ENCODE data around the gene SP6. TPM values are rescaled to one million over a fixed set of nuclear protein-coding genes. Genes with fewer than 3 reads are reported as not detected.

Gene SP6
- polyA plus RNA-seq, 1 experiment = 0.05 TPM

GRCh38 chr17:47840001-47840741 lies 10.8 kb downstream of the SP6 start:
- CTCF ChIA-PET = interaction anchor here (0.6 to 20.0 kb wide), 20 partner anchors 9 to 257 kb away, joined by 3 to 875 read pairs (median 4); partner anchors contain the start of genes LRRC46, MRPL10, PRR15L and SP2
- DNase-seq (ENCODE audit: low read depth) = no peak
- POLR2A ChIA-PET = no interaction called here
- peaks cover 5% of the 10 kb centered on the region for H3K36me3 ChIP-seq (ENCODE audit: control insufficient read depth, insufficient read depth, low read length)
- TF ChIP-seq CTCF (IDR thresholded peaks at IDR 0.05; ENCODE audit: insufficient read depth, low read depth, low read length) = no peak
- peak overlapping the region; percentile 63 for H3K4me3 ChIP-seq (ENCODE audit: low read depth, low read length)
- H3K27me3 ChIP-seq (ENCODE audit: control insufficient read depth, insufficient read depth, low read length) = no peaks in the 10 kb centered on the region

- Histone ChIP-seq H3K36me3 (ENCODE audit: control insufficient read depth, insufficient read depth, low read length) (peaks cover 5% of the 10 kb centered on the region), H3K27me3 (ENCODE audit: control insufficient read depth, insufficient read depth, low read length) (no peaks in the 10 kb centered on the region), H3K4me3 (ENCODE audit: low read depth, low read length) (no peak overlapping the region)
- CTCF ChIA-PET = interaction anchor here (0.8 to 20.0 kb wide), 3 partner anchors 48 to 132 kb away, joined by 3 to 875 read pairs (median 4); partner anchors contain the start of genes CDK5RAP3 and SP2
- DNase-seq (ENCODE audit: low read depth) = no peak
- TF ChIP-seq CTCF (IDR thresholded peaks at IDR 0.05; ENCODE audit: insufficient read depth, low read depth, low read length) = no peak
- POLR2A ChIA-PET = no interaction called here
Observed at GRCh38 chr17:47839071-47839470, 11.9 kb downstream of the SP6 start.

DNA sequence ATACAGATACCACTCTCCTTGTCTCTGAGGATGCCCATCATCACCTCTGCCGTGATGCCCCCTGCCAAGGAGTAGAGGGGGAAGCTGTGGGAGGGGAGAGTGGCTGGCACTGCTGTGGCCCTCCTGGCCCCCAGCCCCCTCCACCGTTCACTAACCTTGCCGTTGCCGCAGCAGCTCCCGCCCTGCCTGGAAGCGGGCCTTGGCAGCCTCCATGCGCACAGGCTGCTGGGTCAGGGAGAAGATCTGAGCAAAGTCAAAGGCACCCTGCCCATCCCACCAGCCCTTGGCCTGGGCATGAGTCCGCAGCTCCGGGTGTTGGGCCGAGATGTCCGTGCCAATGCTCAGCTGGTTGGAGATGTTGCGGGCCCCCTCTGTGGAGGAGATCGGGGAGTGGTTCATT lies 12.3 kb downstream of the SP6 start:
- H3K36me3 ChIP-seq (ENCODE audit: control insufficient read depth, insufficient read depth, low read length) = peaks cover 5% of the 10 kb centered on the region
- TF ChIP-seq CTCF (IDR thresholded peaks at IDR 0.05; ENCODE audit: insufficient read depth, low read depth, low read length) = no peak
- CTCF ChIA-PET = interaction anchor here (1.5 to 20.0 kb wide), 2 partner anchors 49 to 108 kb away, joined by 4 to 875 read pairs; partner anchors contain the start of gene SP2
- POLR2A ChIA-PET = no interaction called here
- H3K27me3 ChIP-seq (ENCODE audit: control insufficient read depth, insufficient read depth, low read length) = no peaks in the 10 kb centered on the region
- DNase-seq (ENCODE audit: low read depth) = no peak
- H3K4me3 ChIP-seq (ENCODE audit: low read depth, low read length) = no peak overlapping the region

- CTCF ChIA-PET = interaction anchor here (0.8 to 20.0 kb wide), 4 partner anchors 50 to 141 kb away, joined by 3 to 875 read pairs (median 4); partner anchors contain the start of genes CDK5RAP3 and SP2
- Histone ChIP-seq H3K4me3 (ENCODE audit: low read depth, low read length) (no peak overlapping the region), H3K36me3 (ENCODE audit: control insufficient read depth, insufficient read depth, low read length) (peaks cover 5% of the 10 kb centered on the region), H3K27me3 (ENCODE audit: control insufficient read depth, insufficient read depth, low read length) (no peaks in the 10 kb centered on the region)
- no peak for DNase-seq (ENCODE audit: low read depth)
- TF ChIP-seq CTCF (IDR thresholded peaks at IDR 0.05; ENCODE audit: insufficient read depth, low read depth, low read length) = no peak
- POLR2A ChIA-PET = no interaction called here
Observed at GRCh38 chr17:47837401-47838039, 13.4 kb downstream of the SP6 start.

- no peaks in the 10 kb centered on the region for H3K27me3 ChIP-seq (ENCODE audit: control insufficient read depth, insufficient read depth, low read length)
- no peak for TF ChIP-seq CTCF (IDR thresholded peaks at IDR 0.05; ENCODE audit: insufficient read depth, low read depth, low read length)
- DNase-seq (ENCODE audit: low read depth) = no peak
- peaks cover 5% of the 10 kb centered on the region for H3K36me3 ChIP-seq (ENCODE audit: control insufficient read depth, insufficient read depth, low read length)
- CTCF ChIA-PET = interaction anchor here (0.8 to 20.0 kb wide), 3 partner anchors 9 to 113 kb away, joined by 3 to 875 read pairs (median 5); partner anchors contain the start of gene SP2
- POLR2A ChIA-PET = no interaction called here
- no peak overlapping the region for H3K4me3 ChIP-seq (ENCODE audit: low read depth, low read length)
Observed at GRCh38 chr17:47836601-47837000, 14.4 kb downstream of the SP6 start.
